GM23338 (cell line): ENCODE data around the gene HLA-DOA. TPM values are rescaled to one million over a fixed set of nuclear protein-coding genes. Genes with fewer than 3 reads are reported as not detected.

ENCODE experiments used
- ATAC-seq: fragments of 200-7000 bp; cut with Tn5 transposase; 3 replicates; pipeline ENCODE4 v1.9.1; 2020
- DNase-seq: peaks from one replicate; pipeline ENCODE4 v3.0.0-alpha.2; 2015; ENCODE audit warnings: low spot score
- H2AFZ ChIP-seq: fragments of 200-600 bp; sonication (generic); 2 replicates; pipeline ENCODE4 v1.8.0; 2016; ENCODE audit warnings: antibody characterized with exemption, mild to moderate bottlenecking, moderate library complexity
- H3F3A ChIP-seq: fragments of 200-600 bp; sonication (generic); replicated peaks from 2 replicates; pipeline ENCODE4 v1.8.0; 2017; ENCODE audit warnings: antibody characterized with exemption, mixed run types, low read depth
- H3K27ac ChIP-seq: fragments of 200-600 bp; sonication (generic); 2 replicates; pipeline ENCODE4 v1.6.1; 2016; ENCODE audit warnings: low read depth
- H3K27me3 ChIP-seq: fragments of 200-600 bp; sonication (generic); 2 replicates; pipeline ENCODE4 v1.8.0; 2016; ENCODE audit warnings: mild to moderate bottlenecking, mixed run types, moderate library complexity; ENCODE audit not compliant: insufficient read depth
- H3K36me3 ChIP-seq: fragments of 200-600 bp; sonication (generic); 2 replicates; pipeline ENCODE4 v1.8.0; 2016; ENCODE audit warnings: mild to moderate bottlenecking; ENCODE audit not compliant: insufficient read depth
- H3K4me1 ChIP-seq: fragments of 200-600 bp; sonication (generic); 2 replicates; pipeline ENCODE4 v1.8.0; 2016; ENCODE audit warnings: mild to moderate bottlenecking, moderate library complexity; ENCODE audit not compliant: insufficient read depth
- H3K4me2 ChIP-seq: fragments of 200-600 bp; sonication (generic); 2 replicates; pipeline ENCODE4 v1.7.1; 2017; ENCODE audit warnings: mixed run types
- H3K4me3 ChIP-seq: fragments of 200-600 bp; sonication (generic); 2 replicates; pipeline ENCODE4 v1.6.1; 2016; ENCODE audit warnings: mixed run types
- H3K79me2 ChIP-seq: fragments of 200-600 bp; sonication (generic); replicated peaks from 2 replicates; pipeline ENCODE4 v1.8.0; 2017; ENCODE audit warnings: mild to moderate bottlenecking; ENCODE audit not compliant: insufficient read depth
- H3K9me2 ChIP-seq: fragments of 200-600 bp; sonication (generic); 2 replicates; pipeline ENCODE4 v1.8.0; 2017; ENCODE audit not compliant: insufficient read depth
- H4K20me1 ChIP-seq: fragments of 200-600 bp; sonication (generic); replicated peaks from 2 replicates; pipeline ENCODE4 v1.8.0; 2017; ENCODE audit warnings: mild to moderate bottlenecking; ENCODE audit not compliant: insufficient read depth
- H3K27ac Mint-ChIP-seq: 2 replicates; pipeline ENCODE4 v1.8.0; 2020; ENCODE audit warnings: inconsistent platforms, mild to moderate bottlenecking, moderate library complexity, mixed read lengths
- H3K27me3 Mint-ChIP-seq: 3 replicates; pipeline ENCODE4 v1.8.0; 2022; ENCODE audit warnings: low read depth, mild to moderate bottlenecking, moderate library complexity, mixed read lengths, inconsistent platforms; ENCODE audit not compliant: insufficient read depth, poor library complexity
- H3K36me3 Mint-ChIP-seq: 3 replicates; pipeline ENCODE4 v1.8.0; 2021; ENCODE audit warnings: low read depth, mild to moderate bottlenecking, inconsistent platforms, moderate library complexity, mixed read lengths
- H3K4me1 Mint-ChIP-seq: 3 replicates; pipeline ENCODE4 v1.8.0; 2020; ENCODE audit warnings: mild to moderate bottlenecking, inconsistent platforms, mixed read lengths
- H3K4me3 Mint-ChIP-seq: 3 replicates; pipeline ENCODE4 v1.8.0; 2021; ENCODE audit warnings: moderate library complexity, mild to moderate bottlenecking, inconsistent platforms, mixed read lengths
- H3K9me3 Mint-ChIP-seq: 3 replicates; pipeline ENCODE4 v1.8.0; 2020; ENCODE audit warnings: moderate library complexity, mild to moderate bottlenecking, inconsistent platforms, mixed read lengths
- CREB1 ChIP-seq: fragments of 250-450 bp; sonication (Bioruptor Pico); IDR thresholded peaks from 2 replicates; pipeline ENCODE4 v1.5.0; 2020; ENCODE audit warnings: low read depth, mild to moderate bottlenecking, moderate library complexity
- CTCF ChIP-seq, 2 experiments: fragments of 200-600 bp in 1 of 2; sonication (generic) in 1 of 2; conservative IDR thresholded peaks; 2 replicates each; pipeline versions ENCODE4 v1.5.1 to v1.6.1; 2016 to 2017; ENCODE audit warnings: antibody characterized with exemption in 2 of 2, low read depth in 2 of 2, mild to moderate bottlenecking in 2 of 2, moderate library complexity in 1 of 2
- ETS1 ChIP-seq: IDR thresholded peaks from 2 replicates; pipeline ENCODE4 v1.6.1; 2016; ENCODE audit warnings: antibody characterized with exemption
- EZH2 ChIP-seq: fragments of 200-600 bp; sonication (generic); IDR thresholded peaks from one replicate; pipeline ENCODE4 v1.8.0; 2017; ENCODE audit warnings: antibody characterized with exemption, mild to moderate bottlenecking, low read depth; ENCODE audit not compliant: unreplicated experiment
- EZH2phosphoT487 ChIP-seq: fragments of 200-600 bp; sonication (generic); IDR thresholded peaks from one replicate; pipeline ENCODE4 v1.8.1; 2018; ENCODE audit warnings: antibody characterized with exemption; ENCODE audit not compliant: unreplicated experiment
- JUNB ChIP-seq: IDR thresholded peaks from one replicate; pipeline ENCODE4 v1.6.1; 2016; ENCODE audit warnings: antibody characterized with exemption; ENCODE audit not compliant: unreplicated experiment
- NANOG ChIP-seq: IDR thresholded peaks from 2 replicates; pipeline ENCODE4 v1.6.1; 2016; ENCODE audit warnings: antibody characterized with exemption, borderline replicate concordance
- POLR2AphosphoS5 ChIP-seq: IDR thresholded peaks from 2 replicates; pipeline ENCODE4 v1.6.1; 2016; ENCODE audit warnings: antibody characterized with exemption, low read depth
- STAT1 ChIP-seq: IDR thresholded peaks from one replicate; pipeline ENCODE4 v1.6.1; 2016; ENCODE audit warnings: antibody characterized with exemption; ENCODE audit not compliant: unreplicated experiment
- ZNF114 ChIP-seq: fragments of 250-450 bp; sonication (Bioruptor Pico); IDR thresholded peaks from 2 replicates; pipeline ENCODE4 v1.5.0; 2020; ENCODE audit warnings: mild to moderate bottlenecking, moderate library complexity
- ZNF331 ChIP-seq: fragments of 250-450 bp; sonication (Bioruptor Pico); IDR thresholded peaks from 2 replicates; pipeline ENCODE4 v1.5.0; 2020; ENCODE audit warnings: low read depth, mild to moderate bottlenecking, moderate library complexity
- polyA plus RNA-seq: library from polyadenylated mRNA; unstranded; fragments of >200 nt; fragmentation: Nextera tagmentation; extraction: Ambion mirVana; gene quantifications from 2 replicates; pipeline ENCODE4 v1.2.1, GENCODE V29; 2016
- total RNA-seq: library from RNA; depleted of rRNA; stranded (reverse); fragments of >200 nt; shearing (Covaris generic); gene quantifications from 2 replicates; pipeline ENCODE4 v1.2.3, GENCODE V29; 2014
- TF ChIP-seq, protein P1 (sequence below): IDR thresholded peaks from one replicate; pipeline ENCODE4 v1.6.1; 2018; ENCODE audit warnings: antibody characterized with exemption; ENCODE audit not compliant: unreplicated experiment
- TF ChIP-seq, protein P2 (sequence below): fragments of 250-450 bp; sonication (Bioruptor Pico); IDR thresholded peaks from 2 replicates; pipeline ENCODE4 v1.5.0; 2020; ENCODE audit warnings: mild to moderate bottlenecking, moderate library complexity

The HLA-DOA gene
- total and polyA plus RNA-seq, 2 experiments from 2014 or later: 4.8 to 30.5 TPM

DNA sequence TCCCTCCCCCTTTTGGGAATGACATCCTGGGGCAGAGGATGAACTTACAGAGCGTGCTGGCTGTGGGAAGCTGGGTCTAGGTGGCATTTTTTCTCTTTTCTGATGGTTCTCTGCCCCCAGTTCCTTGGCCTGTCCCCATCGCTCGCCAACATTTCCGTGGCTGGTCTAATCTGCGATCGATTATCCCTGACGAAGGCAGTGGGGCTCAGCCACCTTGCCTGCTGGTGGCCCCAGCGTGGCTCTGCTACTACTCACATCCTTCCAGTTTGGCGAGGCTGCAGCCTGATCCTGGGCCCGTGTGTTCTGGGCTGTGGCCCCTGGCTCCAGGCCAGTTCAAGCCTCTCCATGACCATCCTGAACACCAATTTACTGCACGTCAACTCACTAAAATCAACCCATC lies 6.4 kb upstream of the HLA-DOA start:
- ATAC-seq: peak; percentile 37
- H2AFZ ChIP-seq: peak overlapping the region; percentile 87; the same call in 1 of the 2 replicates

More for the DNA sequence above, 6.4 kb upstream of the HLA-DOA start:
- no peaks in the 10 kb centered on the region for H3K36me3 ChIP-seq
- no peaks in the 10 kb centered on the region for H3K27me3 ChIP-seq
- Mint-ChIP-seq H3K4me3 (no peak overlapping the region), H3K27me3 (peaks cover 5% of the 10 kb centered on the region), H3K9me3 (no peaks in the 10 kb centered on the region), H3K4me1 (peaks cover 21% of the 10 kb centered on the region), H3K27ac (no peak overlapping the region), H3K36me3 (no peaks in the 10 kb centered on the region)
- peak; percentile 18 for DNase-seq
- H4K20me1 ChIP-seq: no peaks in the 10 kb centered on the region
- no peak overlapping the region for H3K4me2 ChIP-seq
- H3F3A ChIP-seq: no peaks in the 10 kb centered on the region
- H3K4me3 ChIP-seq: no peak overlapping the region
- H3K4me1 ChIP-seq: 0 out of 2 replicates have a peak, but pooled peaks cover 2% of the 10 kb centered on the region
- TF ChIP-seq EZH2 (no peak), EZH2phosphoT487 (no peak), ZNF114 (CRISPR knock-in tag) (no peak), POLR2AphosphoS5 (no peak), JUNB (no peak), STAT1 (no peak), NANOG (no peak), CTCF (conservative IDR thresholded peaks at IDR 0.05; ENCODE audit: low read depth in 2 of 2) (no peak), ETS1 (no peak), CREB1 (CRISPR knock-in tag) (no peak), ZNF331 (CRISPR knock-in tag) (no peak)
- TF ChIP-seq, protein P1, sequence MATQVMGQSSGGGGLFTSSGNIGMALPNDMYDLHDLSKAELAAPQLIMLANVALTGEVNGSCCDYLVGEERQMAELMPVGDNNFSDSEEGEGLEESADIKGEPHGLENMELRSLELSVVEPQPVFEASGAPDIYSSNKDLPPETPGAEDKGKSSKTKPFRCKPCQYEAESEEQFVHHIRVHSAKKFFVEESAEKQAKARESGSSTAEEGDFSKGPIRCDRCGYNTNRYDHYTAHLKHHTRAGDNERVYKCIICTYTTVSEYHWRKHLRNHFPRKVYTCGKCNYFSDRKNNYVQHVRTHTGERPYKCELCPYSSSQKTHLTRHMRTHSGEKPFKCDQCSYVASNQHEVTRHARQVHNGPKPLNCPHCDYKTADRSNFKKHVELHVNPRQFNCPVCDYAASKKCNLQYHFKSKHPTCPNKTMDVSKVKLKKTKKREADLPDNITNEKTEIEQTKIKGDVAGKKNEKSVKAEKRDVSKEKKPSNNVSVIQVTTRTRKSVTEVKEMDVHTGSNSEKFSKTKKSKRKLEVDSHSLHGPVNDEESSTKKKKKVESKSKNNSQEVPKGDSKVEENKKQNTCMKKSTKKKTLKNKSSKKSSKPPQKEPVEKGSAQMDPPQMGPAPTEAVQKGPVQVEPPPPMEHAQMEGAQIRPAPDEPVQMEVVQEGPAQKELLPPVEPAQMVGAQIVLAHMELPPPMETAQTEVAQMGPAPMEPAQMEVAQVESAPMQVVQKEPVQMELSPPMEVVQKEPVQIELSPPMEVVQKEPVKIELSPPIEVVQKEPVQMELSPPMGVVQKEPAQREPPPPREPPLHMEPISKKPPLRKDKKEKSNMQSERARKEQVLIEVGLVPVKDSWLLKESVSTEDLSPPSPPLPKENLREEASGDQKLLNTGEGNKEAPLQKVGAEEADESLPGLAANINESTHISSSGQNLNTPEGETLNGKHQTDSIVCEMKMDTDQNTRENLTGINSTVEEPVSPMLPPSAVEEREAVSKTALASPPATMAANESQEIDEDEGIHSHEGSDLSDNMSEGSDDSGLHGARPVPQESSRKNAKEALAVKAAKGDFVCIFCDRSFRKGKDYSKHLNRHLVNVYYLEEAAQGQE: no peak
- TF ChIP-seq, protein P2, sequence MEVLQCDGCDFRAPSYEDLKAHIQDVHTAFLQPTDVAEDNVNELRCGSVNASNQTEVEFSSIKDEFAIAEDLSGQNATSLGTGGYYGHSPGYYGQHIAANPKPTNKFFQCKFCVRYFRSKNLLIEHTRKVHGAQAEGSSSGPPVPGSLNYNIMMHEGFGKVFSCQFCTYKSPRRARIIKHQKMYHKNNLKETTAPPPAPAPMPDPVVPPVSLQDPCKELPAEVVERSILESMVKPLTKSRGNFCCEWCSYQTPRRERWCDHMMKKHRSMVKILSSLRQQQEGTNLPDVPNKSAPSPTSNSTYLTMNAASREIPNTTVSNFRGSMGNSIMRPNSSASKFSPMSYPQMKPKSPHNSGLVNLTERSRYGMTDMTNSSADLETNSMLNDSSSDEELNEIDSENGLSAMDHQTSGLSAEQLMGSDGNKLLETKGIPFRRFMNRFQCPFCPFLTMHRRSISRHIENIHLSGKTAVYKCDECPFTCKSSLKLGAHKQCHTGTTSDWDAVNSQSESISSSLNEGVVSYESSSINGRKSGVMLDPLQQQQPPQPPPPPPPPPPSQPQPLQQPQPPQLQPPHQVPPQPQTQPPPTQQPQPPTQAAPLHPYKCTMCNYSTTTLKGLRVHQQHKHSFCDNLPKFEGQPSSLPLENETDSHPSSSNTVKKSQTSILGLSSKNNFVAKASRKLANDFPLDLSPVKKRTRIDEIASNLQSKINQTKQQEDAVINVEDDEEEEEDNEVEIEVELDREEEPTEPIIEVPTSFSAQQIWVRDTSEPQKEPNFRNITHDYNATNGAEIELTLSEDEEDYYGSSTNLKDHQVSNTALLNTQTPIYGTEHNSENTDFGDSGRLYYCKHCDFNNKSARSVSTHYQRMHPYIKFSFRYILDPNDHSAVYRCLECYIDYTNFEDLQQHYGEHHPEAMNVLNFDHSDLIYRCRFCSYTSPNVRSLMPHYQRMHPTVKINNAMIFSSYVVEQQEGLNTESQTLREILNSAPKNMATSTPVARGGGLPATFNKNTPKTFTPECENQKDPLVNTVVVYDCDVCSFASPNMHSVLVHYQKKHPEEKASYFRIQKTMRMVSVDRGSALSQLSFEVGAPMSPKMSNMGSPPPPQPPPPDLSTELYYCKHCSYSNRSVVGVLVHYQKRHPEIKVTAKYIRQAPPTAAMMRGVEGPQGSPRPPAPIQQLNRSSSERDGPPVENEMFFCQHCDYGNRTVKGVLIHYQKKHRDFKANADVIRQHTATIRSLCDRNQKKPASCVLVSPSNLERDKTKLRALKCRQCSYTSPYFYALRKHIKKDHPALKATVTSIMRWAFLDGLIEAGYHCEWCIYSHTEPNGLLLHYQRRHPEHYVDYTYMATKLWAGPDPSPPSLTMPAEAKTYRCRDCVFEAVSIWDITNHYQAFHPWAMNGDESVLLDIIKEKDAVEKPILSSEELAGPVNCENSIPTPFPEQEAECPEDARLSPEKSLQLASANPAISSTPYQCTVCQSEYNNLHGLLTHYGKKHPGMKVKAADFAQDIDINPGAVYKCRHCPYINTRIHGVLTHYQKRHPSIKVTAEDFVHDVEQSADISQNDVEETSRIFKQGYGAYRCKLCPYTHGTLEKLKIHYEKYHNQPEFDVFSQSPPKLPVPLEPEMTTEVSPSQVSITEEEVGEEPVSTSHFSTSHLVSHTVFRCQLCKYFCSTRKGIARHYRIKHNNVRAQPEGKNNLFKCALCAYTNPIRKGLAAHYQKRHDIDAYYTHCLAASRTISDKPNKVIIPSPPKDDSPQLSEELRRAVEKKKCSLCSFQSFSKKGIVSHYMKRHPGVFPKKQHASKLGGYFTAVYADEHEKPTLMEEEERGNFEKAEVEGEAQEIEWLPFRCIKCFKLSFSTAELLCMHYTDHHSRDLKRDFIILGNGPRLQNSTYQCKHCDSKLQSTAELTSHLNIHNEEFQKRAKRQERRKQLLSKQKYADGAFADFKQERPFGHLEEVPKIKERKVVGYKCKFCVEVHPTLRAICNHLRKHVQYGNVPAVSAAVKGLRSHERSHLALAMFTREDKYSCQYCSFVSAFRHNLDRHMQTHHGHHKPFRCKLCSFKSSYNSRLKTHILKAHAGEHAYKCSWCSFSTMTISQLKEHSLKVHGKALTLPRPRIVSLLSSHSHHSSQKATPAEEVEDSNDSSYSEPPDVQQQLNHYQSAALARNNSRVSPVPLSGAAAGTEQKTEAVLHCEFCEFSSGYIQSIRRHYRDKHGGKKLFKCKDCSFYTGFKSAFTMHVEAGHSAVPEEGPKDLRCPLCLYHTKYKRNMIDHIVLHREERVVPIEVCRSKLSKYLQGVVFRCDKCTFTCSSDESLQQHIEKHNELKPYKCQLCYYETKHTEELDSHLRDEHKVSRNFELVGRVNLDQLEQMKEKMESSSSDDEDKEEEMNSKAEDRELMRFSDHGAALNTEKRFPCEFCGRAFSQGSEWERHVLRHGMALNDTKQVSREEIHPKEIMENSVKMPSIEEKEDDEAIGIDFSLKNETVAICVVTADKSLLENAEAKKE (CRISPR knock-in tag): no peak
- H3K9me2 ChIP-seq: no peaks in the 10 kb centered on the region
- H3K27ac ChIP-seq: no peak overlapping the region
- no peaks in the 10 kb centered on the region for H3K79me2 ChIP-seq
